ENCODE results near the gene TCTN3. TPM values are rescaled to one million over a fixed set of nuclear protein-coding genes. Genes with fewer than 3 reads are reported as not detected.

TCTN3 gene
- total and polyA plus RNA-seq, 2 of the 13 experiments (the other 11 are each of a cell fraction or from before 2014, with no cell fraction given): 53.3 to 60.0 TPM

DNA sequence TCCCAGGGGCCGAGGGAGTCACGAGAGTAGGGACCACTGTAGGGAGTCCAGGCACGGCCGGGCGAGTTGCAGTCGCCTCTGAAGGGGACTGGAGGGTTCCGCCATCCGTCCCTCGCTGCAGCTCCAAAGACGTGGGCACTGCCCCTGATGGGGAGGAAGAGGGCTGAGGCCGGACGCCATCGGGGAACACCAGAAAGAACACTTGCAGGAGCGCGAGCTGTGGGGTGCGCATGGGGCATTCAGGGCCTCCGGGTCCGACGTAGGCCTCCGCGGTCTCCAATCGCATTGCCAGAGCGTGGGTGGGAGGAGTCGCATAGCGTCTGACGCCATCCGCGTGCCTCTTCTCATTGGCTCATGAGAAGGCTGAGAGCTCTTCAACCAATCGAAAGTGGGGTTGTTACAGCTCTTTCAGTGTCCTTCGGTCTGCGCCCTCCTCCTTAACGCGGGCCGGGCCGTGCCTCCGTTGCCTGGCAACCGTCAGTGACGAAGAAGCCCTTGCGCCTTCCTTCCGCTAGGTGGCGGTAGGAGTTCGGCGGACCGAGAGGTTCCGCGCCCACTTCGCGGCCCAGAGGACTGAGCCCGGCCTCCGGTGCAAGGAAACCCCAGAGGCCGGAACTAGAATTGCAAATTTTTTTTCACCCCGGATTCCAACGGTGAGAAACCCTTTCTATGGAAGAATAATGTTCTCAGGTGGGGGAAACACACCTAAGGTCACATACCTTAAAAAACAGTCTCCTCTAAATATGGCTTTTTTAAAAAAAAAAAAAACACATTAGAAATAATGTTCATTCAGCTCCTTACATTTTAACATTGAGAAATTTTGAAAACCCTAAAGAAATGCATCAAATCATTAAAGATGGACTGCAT, at the start of gene TCTN3 (continued):
- TF ChIP-seq ZNF740 (CRISPR knock-in tag; IDR thresholded peaks at IDR 0.05) (no peak), TBX2 (CRISPR knock-in tag; IDR thresholded peaks at IDR 0.05; ENCODE audit: borderline replicate concordance) (no peak; the same call in 1 of the 2 replicates), MAFK (conservative IDR thresholded peaks at IDR 0.05 in 1 of 2, IDR thresholded peaks at IDR 0.05 in 1 of 2; ENCODE audit: low read length in 2 of 2) (no peak), KDM1A (CRISPR knock-in tag; IDR thresholded peaks at IDR 0.05) (peak; percentile 97), ZNF784 (CRISPR knock-in tag; IDR thresholded peaks at IDR 0.05; ENCODE audit: borderline replicate concordance) (no peak), MNT (IDR thresholded peaks at IDR 0.05) (peak; percentile 47), ZNF343 (CRISPR knock-in tag; IDR thresholded peaks at IDR 0.05) (no peak), KDM5A (IDR thresholded peaks at IDR 0.05; ENCODE audit: borderline replicate concordance, low read length) (peak; percentile 82), ZNF570 (CRISPR knock-in tag; IDR thresholded peaks at IDR 0.05; ENCODE audit: borderline replicate concordance) (no peak), ZNF773 (CRISPR knock-in tag; IDR thresholded peaks at IDR 0.05; ENCODE audit: borderline replicate concordance) (no peak), ZNF687 (CRISPR knock-in tag; IDR thresholded peaks at IDR 0.05) (peak; percentile 87)
- TF ChIP-seq, protein P1, sequence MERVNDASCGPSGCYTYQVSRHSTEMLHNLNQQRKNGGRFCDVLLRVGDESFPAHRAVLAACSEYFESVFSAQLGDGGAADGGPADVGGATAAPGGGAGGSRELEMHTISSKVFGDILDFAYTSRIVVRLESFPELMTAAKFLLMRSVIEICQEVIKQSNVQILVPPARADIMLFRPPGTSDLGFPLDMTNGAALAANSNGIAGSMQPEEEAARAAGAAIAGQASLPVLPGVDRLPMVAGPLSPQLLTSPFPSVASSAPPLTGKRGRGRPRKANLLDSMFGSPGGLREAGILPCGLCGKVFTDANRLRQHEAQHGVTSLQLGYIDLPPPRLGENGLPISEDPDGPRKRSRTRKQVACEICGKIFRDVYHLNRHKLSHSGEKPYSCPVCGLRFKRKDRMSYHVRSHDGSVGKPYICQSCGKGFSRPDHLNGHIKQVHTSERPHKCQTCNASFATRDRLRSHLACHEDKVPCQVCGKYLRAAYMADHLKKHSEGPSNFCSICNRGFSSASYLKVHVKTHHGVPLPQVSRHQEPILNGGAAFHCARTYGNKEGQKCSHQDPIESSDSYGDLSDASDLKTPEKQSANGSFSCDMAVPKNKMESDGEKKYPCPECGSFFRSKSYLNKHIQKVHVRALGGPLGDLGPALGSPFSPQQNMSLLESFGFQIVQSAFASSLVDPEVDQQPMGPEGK (CRISPR knock-in tag; IDR thresholded peaks at IDR 0.05): 0 out of 2 replicates have a peak, but pooled peaks have one; percentile 28
- TF ChIP-seq, protein P2, sequence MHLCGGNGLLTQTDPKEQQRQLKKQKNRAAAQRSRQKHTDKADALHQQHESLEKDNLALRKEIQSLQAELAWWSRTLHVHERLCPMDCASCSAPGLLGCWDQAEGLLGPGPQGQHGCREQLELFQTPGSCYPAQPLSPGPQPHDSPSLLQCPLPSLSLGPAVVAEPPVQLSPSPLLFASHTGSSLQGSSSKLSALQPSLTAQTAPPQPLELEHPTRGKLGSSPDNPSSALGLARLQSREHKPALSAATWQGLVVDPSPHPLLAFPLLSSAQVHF (CRISPR knock-in tag; IDR thresholded peaks at IDR 0.05): no peak
- TF ChIP-seq, protein P3, sequence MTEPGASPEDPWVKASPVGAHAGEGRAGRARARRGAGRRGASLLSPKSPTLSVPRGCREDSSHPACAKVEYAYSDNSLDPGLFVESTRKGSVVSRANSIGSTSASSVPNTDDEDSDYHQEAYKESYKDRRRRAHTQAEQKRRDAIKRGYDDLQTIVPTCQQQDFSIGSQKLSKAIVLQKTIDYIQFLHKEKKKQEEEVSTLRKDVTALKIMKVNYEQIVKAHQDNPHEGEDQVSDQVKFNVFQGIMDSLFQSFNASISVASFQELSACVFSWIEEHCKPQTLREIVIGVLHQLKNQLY (CRISPR knock-in tag; IDR thresholded peaks at IDR 0.05): no peak
- TF ChIP-seq, protein P4, sequence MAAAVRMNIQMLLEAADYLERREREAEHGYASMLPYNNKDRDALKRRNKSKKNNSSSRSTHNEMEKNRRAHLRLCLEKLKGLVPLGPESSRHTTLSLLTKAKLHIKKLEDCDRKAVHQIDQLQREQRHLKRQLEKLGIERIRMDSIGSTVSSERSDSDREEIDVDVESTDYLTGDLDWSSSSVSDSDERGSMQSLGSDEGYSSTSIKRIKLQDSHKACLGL (CRISPR knock-in tag; IDR thresholded peaks at IDR 0.05): peak; percentile 90; the same call in 1 of the 2 replicates

All from HepG2 (cell line).